ENCODE data around the gene CTXN1.

DNA sequence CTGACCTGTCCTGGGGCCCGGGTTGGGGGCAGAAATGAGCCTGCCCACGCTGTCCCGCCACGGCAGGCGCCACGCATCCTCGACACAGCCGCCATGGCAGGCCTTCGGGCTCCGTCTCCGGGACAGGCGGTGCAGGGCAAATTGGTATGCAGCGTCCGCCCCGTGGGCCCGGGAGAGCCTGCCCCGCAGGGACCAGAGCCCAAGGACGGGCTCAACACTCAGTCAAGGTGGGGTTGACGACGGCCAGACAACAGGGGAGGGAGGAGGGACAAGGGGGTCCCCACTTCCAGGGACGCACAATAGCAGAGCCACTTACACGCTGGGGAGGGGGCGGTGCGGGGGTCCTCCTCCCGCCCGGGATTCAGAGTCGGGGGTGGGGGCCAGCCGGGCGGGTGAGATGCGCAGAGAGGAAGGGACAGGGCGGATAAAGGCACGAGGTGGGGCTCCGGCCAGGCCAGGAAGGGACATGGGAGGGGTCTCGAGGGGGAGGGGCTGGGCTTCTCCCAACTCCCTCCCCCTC lies 1.2 kb downstream of the CTXN1 start:
- no peak for TF ChIP-seq CTCF (IDR thresholded peaks at IDR 0.05)
- TF ChIP-seq POLR2A (IDR thresholded peaks at IDR 0.05) = no peak
